CD4-positive, alpha-beta memory T cell (primary cell): ENCODE data around the gene RAD54L2. TPM values are rescaled to one million over a fixed set of nuclear protein-coding genes. Genes with fewer than 3 reads are reported as not detected.
"Not testable (repeated sequence)": the region's sequence is repeated elsewhere in the genome, so short reads cannot be mapped to it uniquely, and the experiment has no call there.

Experiments used
- CTCF ChIA-PET: fragments of 350-600 bp; sonication (Branson Sonifier 250); formaldehyde crosslinking; loops from one replicate; lab custom pipeline; 2021; ENCODE audit warnings: inconsistent platforms; ENCODE audit not compliant: partially characterized antibody; lab: Charles Lee
- POLR2A ChIA-PET: fragments of 350-600 bp; sonication (Branson Sonifier 250); formaldehyde crosslinking; loops from one replicate; lab custom pipeline; 2021; ENCODE audit not compliant: partially characterized antibody; lab: Charles Lee
- DNase-seq, 5 donors: peaks; one replicate each; pipeline versions ENCODE4 v3.0.0 to v3.0.0-alpha.2; 2020 to 2022; ENCODE audit warnings: mixed read lengths in 1 of 5
- H3K27ac ChIP-seq: one replicate; pipeline ENCODE4 v1.7.0; 2013; ENCODE audit warnings: low read depth, low read length
- H3K27me3 ChIP-seq: 2 replicates; pipeline ENCODE4 v1.7.0; 2013; ENCODE audit warnings: mild to moderate bottlenecking, low read length, moderate library complexity; ENCODE audit not compliant: insufficient read depth
- H3K36me3 ChIP-seq: 2 replicates; pipeline ENCODE4 v1.7.0; 2013; ENCODE audit warnings: mild to moderate bottlenecking, low read length, moderate library complexity; ENCODE audit not compliant: insufficient read depth
- H3K4me1 ChIP-seq: 2 replicates; pipeline ENCODE4 v1.7.0; 2013; ENCODE audit warnings: mild to moderate bottlenecking, low read length, moderate library complexity; ENCODE audit not compliant: insufficient read depth
- H3K4me3 ChIP-seq, 2 donors: one replicate each; pipeline ENCODE4 v1.7.0; 2013; ENCODE audit warnings: low read length in 2 of 2, mild to moderate bottlenecking in 1 of 2
- H3K9me3 ChIP-seq, 2 donors: one replicate each; pipeline ENCODE4 v1.7.0; 2013; ENCODE audit warnings: low read length in 2 of 2, control low read depth in 1 of 2; ENCODE audit not compliant: control insufficient read depth in 1 of 2
- H3K27ac Mint-ChIP-seq, 7 donors: one replicate each; pipeline ENCODE4 v1.8.0; 2020 to 2021; ENCODE audit warnings: mixed read lengths in 7 of 7, mild to moderate bottlenecking in 6 of 7, inconsistent platforms in 3 of 7, moderate library complexity in 3 of 7
- H3K27me3 Mint-ChIP-seq, 2 donors: one replicate each; pipeline ENCODE4 v1.8.0; 2020 to 2021; ENCODE audit warnings: mixed read lengths in 2 of 2
- H3K36me3 Mint-ChIP-seq, 2 donors: one replicate each; pipeline ENCODE4 v1.8.0; 2020 to 2021; ENCODE audit warnings: mixed read lengths in 2 of 2, inconsistent platforms in 1 of 2, mild to moderate bottlenecking in 1 of 2
- H3K4me1 Mint-ChIP-seq, 4 donors: one replicate each; pipeline ENCODE4 v1.8.0; 2020 to 2021; ENCODE audit warnings: mixed read lengths in 4 of 4, mild to moderate bottlenecking in 1 of 4
- H3K4me3 Mint-ChIP-seq, 8 donors: one replicate each; pipeline ENCODE4 v1.8.0; 2020 to 2021; ENCODE audit warnings: mixed read lengths in 8 of 8, mild to moderate bottlenecking in 7 of 8, moderate library complexity in 6 of 8, inconsistent platforms in 3 of 8
- H3K9me3 Mint-ChIP-seq, 8 donors: one replicate each; pipeline ENCODE4 v1.8.0; 2020 to 2021; ENCODE audit warnings: mixed read lengths in 8 of 8, mild to moderate bottlenecking in 5 of 8, inconsistent platforms in 3 of 8, moderate library complexity in 1 of 8
- intact Hi-C: fragments of 100-400 bp; cut with micrococcal nuclease; formaldehyde crosslinking; loops from one replicate; pipeline ENCODE4 v1.15.1; 2023
- polyA plus RNA-seq, 2 donors: library from polyadenylated mRNA; unstranded; fragments of 300-500 nt; fragmentation: Illumina TruSeq; gene quantifications; one replicate each; pipeline ENCODE4 v1.2.3, GENCODE V29; 2021
- total RNA-seq, 2 experiments: library from RNA; stranded (reverse); gene quantifications; one replicate each; pipeline ENCODE4 v1.2.3, GENCODE V29; 2021

RAD54L2 gene
- total and polyA plus RNA-seq, 4 experiments from 2014 or later: 9.5 to 40.1 (median 29.1) TPM

DNA sequence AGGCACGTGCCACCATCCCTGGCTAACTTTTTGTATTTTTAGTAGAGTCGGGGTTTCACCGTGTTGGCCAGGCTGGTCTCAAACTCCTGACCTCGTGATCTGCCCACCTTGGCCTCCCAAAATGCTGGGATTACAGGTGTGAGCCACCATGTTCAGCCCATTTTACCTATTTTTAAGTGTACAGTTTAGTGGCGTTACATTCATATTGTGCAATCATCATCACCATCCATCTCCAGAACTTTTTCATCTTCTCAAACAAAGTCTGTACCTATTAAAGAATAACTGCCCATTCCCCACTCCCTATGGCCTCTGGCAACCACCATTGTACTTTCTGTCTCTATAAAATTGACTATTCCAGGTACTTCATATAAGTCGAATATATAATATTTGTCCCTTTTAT lies 13.6 kb upstream of the RAD54L2 start:
- H3K4me1 ChIP-seq, H3K27ac ChIP-seq, intact Hi-C loops, H3K36me3 ChIP-seq, H3K27me3 ChIP-seq, H3K27ac Mint-ChIP-seq, POLR2A ChIA-PET, DNase-seq, H3K36me3 Mint-ChIP-seq, H3K9me3 ChIP-seq, CTCF ChIA-PET, H3K4me1 Mint-ChIP-seq, H3K4me3 ChIP-seq, H3K9me3 Mint-ChIP-seq, H3K4me3 Mint-ChIP-seq, H3K27me3 Mint-ChIP-seq: not testable (repeated sequence)

DNA sequence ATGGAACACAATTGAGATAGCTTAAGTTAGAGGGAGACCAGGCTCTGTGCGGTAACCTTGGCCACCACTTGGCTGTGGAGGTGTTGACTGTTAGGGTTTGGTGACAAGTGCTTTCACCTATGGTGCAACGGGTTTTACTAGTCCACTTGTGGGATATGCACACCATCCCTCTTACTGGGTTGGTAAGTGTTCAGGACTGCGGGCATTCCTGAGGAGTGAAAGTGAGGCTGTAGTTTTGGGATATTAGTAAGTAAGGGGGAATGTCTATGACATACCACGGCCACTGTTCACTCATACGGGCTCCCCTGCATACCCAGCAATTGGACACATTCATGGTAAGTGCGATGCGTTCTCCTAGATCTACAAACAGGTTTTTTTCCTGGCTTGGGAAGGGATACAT lies 8.0 kb upstream of the RAD54L2 start:
- no peaks in the 10 kb centered on the region for H3K36me3 Mint-ChIP-seq
- no peak overlapping the region for H3K4me3 ChIP-seq

DNA sequence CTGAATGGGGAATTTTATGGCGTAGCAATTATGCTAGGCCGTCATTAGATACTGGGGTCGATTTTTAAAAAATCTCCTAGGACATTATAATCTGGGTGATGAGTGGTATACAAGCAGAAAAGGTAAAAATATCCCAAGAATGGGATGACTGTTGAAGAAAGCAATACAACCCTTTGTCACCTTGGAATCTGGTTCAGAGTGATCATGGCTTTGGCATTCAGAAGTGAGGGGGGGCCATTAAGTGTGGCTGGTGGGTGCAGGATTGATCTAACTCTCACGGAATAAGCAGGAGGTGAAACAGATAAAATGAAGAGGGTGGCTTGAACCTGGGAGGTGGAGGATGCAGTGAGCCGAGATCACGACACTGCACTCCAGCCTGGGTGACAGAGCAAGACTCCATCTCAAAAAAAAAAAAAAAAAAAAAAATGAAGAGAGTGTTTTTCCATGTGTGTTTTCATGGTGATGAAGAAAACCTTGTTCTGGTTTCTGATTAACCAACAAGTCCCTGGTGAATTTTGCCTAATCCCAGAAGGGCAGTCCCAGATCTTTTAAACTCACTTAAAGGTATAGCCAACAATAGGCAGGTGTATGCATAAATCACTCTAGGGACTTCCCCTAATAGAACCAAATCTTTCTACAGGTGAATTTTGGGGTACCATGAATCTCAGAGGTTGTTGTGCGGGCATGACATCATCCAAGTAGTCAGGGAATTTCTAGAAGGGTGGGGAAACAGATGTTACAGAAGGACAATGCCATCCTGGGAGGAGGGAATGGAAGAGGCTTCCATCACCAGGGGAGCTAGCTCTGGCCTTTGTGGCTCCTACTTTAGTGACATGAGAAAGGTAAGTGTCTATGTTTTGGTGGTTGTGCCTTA lies 3.1 kb upstream of the RAD54L2 start:
- H3K27ac Mint-ChIP-seq: peak overlapping the region in 3 of 7 donors; percentile 28 to 75 (median 70)
- CTCF ChIA-PET: no interaction called here

More for the DNA sequence above, 8.0 kb upstream of the RAD54L2 start:
- Mint-ChIP-seq H3K27ac (no peak overlapping the region), H3K4me3 (no peak overlapping the region), H3K9me3 (no peaks in the 10 kb centered on the region), H3K4me1 (no peaks in the 10 kb centered on the region), H3K27me3 (peaks cover 3 to 7% of the 10 kb centered on the region in 2 donors)
- H3K27me3 ChIP-seq: no peaks in the 10 kb centered on the region
- no peaks in the 10 kb centered on the region for H3K36me3 ChIP-seq
- DNase-seq: no peak
- CTCF ChIA-PET: no interaction called here
- intact Hi-C loops: no loop called here
- POLR2A ChIA-PET: no interaction called here
- H3K27ac ChIP-seq: no peak overlapping the region
- H3K9me3 ChIP-seq: no peaks in the 10 kb centered on the region
- H3K4me1 ChIP-seq: no peaks in the 10 kb centered on the region

GRCh38 chr3:51537631-51538030 lies 888 bp upstream of the RAD54L2 start:
- H3K27me3 ChIP-seq, H3K27me3 Mint-ChIP-seq, H3K9me3 Mint-ChIP-seq, H3K9me3 ChIP-seq, DNase-seq, H3K36me3 ChIP-seq: not testable (repeated sequence)
- Mint-ChIP-seq H3K36me3 (peaks cover 0 to 23% of the 10 kb centered on the region in 2 donors), H3K4me3 (peak overlapping the region; percentile 85 to 98 (median 94)), H3K4me1 (peaks cover 24 to 42% (median 32%) of the 10 kb centered on the region in 4 donors), H3K27ac (peak overlapping the region; percentile 13 to 97 (median 94))
- Histone ChIP-seq H3K4me1 (peaks cover 27% of the 10 kb centered on the region), H3K4me3 (peak overlapping the region; percentile 76 to 80), H3K27ac (peak overlapping the region; percentile 67)
- intact Hi-C loops: loop anchor here (1.0 kb wide), 1 partner anchor 37 kb away; the partner anchor contains the start of gene DCAF1
- ChIA-PET POLR2A (interaction anchor here (0.6 to 3.7 kb wide), 7 partner anchors 24 to 152 kb away, joined by 3 to 41 read pairs (median 3); partner anchors contain the start of genes DCAF1 and MANF), CTCF (interaction anchor here (0.9 to 3.9 kb wide), 5 partner anchors 10 to 146 kb away, joined by 3 to 35 read pairs (median 18); partner anchors contain the start of genes DCAF1 and TEX264)

More for the DNA sequence above, 3.1 kb upstream of the RAD54L2 start:
- Histone ChIP-seq H3K4me1 (peaks cover 23% of the 10 kb centered on the region), H3K27ac (no peak overlapping the region), H3K27me3 (no peaks in the 10 kb centered on the region), H3K9me3 (no peaks in the 10 kb centered on the region), H3K4me3 (no peak overlapping the region), H3K36me3 (no peaks in the 10 kb centered on the region)
- peaks cover 0 to 11% of the 10 kb centered on the region in 2 donors for H3K36me3 Mint-ChIP-seq
- peaks cover 0 to 7% of the 10 kb centered on the region in 2 donors for H3K27me3 Mint-ChIP-seq
- DNase-seq: no peak
- POLR2A ChIA-PET: no interaction called here
- intact Hi-C loops: no loop called here
- H3K9me3 Mint-ChIP-seq: no peaks in the 10 kb centered on the region
- H3K4me1 Mint-ChIP-seq: peaks cover 15 to 26% (median 22%) of the 10 kb centered on the region in 4 donors
- peak overlapping the region in 1 of 8 donors; percentile 43 for H3K4me3 Mint-ChIP-seq

- Histone ChIP-seq H3K36me3 (no peaks in the 10 kb centered on the region), H3K27me3 (no peaks in the 10 kb centered on the region), H3K27ac (peak overlapping the region; percentile 67), H3K9me3 (no peaks in the 10 kb centered on the region), H3K4me3 (peak overlapping the region; percentile 76 to 80), H3K4me1 (peaks cover 27% of the 10 kb centered on the region)
- Mint-ChIP-seq H3K4me3 (peak overlapping the region; percentile 85 to 98 (median 94)), H3K4me1 (peaks cover 24 to 42% (median 32%) of the 10 kb centered on the region in 4 donors), H3K9me3 (no peaks in the 10 kb centered on the region), H3K27me3 (no peaks in the 10 kb centered on the region), H3K27ac (peak overlapping the region; percentile 91 to 97 (median 94)), H3K36me3 (peaks cover 0 to 24% of the 10 kb centered on the region in 2 donors)
- ChIA-PET POLR2A (interaction anchor here (0.6 to 3.7 kb wide), 7 partner anchors 25 to 153 kb away, joined by 3 to 41 read pairs (median 3); partner anchors contain the start of genes DCAF1 and MANF), CTCF (interaction anchor here (0.9 to 3.9 kb wide), 5 partner anchors 10 to 146 kb away, joined by 3 to 35 read pairs (median 18); partner anchors contain the start of genes DCAF1 and TEX264)
- DNase-seq: peak in 1 of 5 donors; percentile 14
- intact Hi-C loops: loop anchor here (1.0 kb wide), 1 partner anchor 38 kb away; the partner anchor contains the start of gene DCAF1
Measured at GRCh38 chr3:51538115-51538458, 432 bp upstream of the RAD54L2 start.

DNA sequence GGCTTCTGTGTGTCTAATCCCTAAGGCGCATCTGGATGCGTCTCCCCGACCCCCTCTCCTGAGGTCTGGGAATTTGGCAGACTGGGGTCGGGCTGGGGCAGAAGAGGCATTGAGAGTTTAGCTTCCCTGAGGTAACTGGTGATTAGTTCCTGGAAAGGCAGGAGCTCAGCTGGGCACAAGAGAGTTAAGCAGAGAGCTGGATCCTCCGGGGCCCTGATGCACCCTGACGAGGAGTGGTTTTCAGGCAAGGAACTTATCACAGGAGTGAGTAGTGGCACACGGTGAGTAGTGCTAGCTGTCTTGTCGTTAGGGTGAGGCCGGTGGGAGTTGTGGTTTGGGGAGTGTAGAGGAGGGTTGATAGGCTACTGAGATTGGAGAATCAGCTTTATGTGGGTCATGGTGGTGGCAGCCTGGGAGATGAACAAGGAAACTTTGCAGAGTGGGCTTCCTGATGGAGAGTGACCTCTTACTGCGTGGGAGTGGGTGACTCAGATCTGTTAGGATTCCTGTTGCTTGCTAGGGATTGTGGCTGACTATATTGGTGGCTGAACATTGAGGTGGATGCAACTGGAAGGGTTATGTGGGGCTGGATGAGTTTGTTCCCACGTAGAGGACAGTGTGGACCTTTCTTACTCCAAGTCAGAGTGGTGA lies 897 bp downstream of the RAD54L2 start:
- intact Hi-C loops: no loop called here
- peak overlapping the region; percentile 74 to 94 (median 88) for H3K4me3 Mint-ChIP-seq
- Histone ChIP-seq H3K9me3 (no peaks in the 10 kb centered on the region), H3K36me3 (no peaks in the 10 kb centered on the region), H3K27me3 (no peaks in the 10 kb centered on the region), H3K27ac (peak overlapping the region; percentile 67), H3K4me3 (peak overlapping the region; percentile 47 to 80), H3K4me1 (peaks cover 27% of the 10 kb centered on the region)
- POLR2A ChIA-PET: interaction anchor here (0.6 to 3.7 kb wide), 7 partner anchors 10 to 154 kb away, joined by 3 to 41 read pairs (median 5); partner anchors contain the start of genes DCAF1 and MANF
- H3K9me3 Mint-ChIP-seq: no peaks in the 10 kb centered on the region
- CTCF ChIA-PET: interaction anchor here (0.9 to 3.9 kb wide), 5 partner anchors 9 to 142 kb away, joined by 3 to 35 read pairs (median 18); partner anchors contain the start of genes DCAF1 and TEX264
- H3K27ac Mint-ChIP-seq: peak overlapping the region; percentile 61 to 95 (median 90)
- peak; percentile 6 to 62 (median 12) for DNase-seq
- peaks cover 28 to 45% (median 37%) of the 10 kb centered on the region in 4 donors for H3K4me1 Mint-ChIP-seq
- H3K27me3 Mint-ChIP-seq: no peaks in the 10 kb centered on the region
- H3K36me3 Mint-ChIP-seq: peaks cover 3 to 31% of the 10 kb centered on the region in 2 donors
